ENCODE results near the gene PER1.

DNA sequence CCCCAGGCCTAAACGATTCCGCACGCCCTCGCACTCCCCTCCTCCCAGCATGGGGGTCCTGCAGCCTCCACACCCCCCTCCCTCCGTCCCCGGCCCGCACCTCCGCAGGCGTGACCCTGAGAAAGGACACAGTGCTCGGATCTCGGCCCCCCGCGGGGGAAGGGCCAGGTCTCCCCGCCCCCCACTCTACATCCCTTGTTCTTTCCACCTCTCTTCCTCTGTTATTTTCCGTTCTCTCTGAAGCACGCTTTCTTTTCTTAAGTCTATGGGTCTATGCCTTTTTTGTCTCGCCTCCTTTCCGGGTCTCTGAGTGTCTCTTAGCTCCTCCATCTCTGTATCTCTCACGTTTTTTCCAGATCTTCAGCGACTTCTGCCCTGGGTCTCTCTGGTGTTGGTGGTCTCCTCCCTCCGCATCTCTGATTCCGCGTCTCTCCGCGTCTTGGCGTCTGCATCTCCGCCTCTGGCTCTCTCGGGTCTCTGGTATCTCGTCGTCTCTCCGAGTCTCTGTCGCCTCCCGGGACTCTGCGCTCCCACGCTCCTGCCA, 26.2 kb downstream of the PER1 start:
- TF ChIP-seq, protein P1, sequence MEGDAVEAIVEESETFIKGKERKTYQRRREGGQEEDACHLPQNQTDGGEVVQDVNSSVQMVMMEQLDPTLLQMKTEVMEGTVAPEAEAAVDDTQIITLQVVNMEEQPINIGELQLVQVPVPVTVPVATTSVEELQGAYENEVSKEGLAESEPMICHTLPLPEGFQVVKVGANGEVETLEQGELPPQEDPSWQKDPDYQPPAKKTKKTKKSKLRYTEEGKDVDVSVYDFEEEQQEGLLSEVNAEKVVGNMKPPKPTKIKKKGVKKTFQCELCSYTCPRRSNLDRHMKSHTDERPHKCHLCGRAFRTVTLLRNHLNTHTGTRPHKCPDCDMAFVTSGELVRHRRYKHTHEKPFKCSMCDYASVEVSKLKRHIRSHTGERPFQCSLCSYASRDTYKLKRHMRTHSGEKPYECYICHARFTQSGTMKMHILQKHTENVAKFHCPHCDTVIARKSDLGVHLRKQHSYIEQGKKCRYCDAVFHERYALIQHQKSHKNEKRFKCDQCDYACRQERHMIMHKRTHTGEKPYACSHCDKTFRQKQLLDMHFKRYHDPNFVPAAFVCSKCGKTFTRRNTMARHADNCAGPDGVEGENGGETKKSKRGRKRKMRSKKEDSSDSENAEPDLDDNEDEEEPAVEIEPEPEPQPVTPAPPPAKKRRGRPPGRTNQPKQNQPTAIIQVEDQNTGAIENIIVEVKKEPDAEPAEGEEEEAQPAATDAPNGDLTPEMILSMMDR (conservative IDR thresholded peaks at IDR 0.05 in 1 of 2, IDR thresholded peaks at IDR 0.05 in 1 of 2; ENCODE audit: extremely low read depth in 1 of 2, insufficient read depth in 1 of 2, low read depth in 1 of 2, low read length in 2 of 2) = no peak
- TF ChIP-seq EZH2 (IDR thresholded peaks at IDR 0.05; ENCODE audit: borderline replicate concordance, low read length) = no peak
